CD4-positive, alpha-beta T cell treated with Interferon alpha-2 for 1 hour (primary cell): ENCODE measurements around the gene MAD1L1.

Experiments used
- DNase-seq, 2 donors: peaks; one replicate each; pipeline ENCODE4 v3.0.0-alpha.2; 2020 to 2022

The MAD1L1 gene

DNA sequence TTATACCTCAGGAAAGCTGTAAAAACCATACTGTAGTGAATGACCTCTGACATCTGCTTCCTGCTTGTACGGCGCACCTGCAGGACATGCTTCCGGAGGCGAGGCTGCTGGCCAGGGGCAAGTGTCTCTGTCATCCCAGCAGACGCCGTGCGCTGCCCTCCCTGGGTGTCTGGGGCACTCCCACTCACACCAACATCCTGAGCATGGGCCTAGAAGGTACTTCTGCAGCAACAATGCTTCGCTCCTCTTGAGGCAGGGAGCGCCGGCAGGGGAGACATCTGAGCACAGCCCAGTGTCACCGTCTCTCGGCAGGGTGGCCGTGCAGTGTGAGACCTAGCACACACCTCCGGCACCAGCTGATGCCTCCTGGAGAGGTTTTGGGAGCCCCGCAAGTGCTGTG, 269.2 kb downstream of the MAD1L1 start:
- no peak for DNase-seq

DNA sequence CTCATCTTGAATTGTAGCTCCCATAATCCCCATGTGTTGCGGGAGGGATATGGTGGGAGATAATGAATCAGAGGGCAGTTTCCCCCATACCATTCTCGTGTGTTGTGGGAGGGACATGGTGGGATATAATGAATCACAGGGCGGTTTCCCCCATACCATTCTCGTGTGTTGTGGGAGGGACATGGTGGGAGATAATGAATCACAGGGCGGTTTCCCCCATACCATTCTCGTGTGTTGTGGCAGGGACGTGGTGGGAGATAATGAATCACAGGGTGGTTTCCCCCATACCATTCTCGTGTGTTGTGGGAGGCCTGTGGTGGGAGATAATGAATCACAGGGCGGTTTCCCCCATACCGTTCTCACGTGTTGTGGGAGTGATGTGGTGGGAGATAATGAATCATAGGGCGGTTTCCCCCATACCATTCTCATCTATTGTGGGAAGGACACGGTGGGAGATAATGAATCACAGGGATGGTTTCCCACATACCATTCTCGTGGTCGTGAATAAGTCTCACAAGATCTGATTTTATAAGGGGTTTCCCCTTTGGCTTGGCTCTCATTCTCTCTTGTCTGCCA, 271.0 kb downstream of the MAD1L1 start:
- peak; percentile 41 to 55 for DNase-seq

DNA sequence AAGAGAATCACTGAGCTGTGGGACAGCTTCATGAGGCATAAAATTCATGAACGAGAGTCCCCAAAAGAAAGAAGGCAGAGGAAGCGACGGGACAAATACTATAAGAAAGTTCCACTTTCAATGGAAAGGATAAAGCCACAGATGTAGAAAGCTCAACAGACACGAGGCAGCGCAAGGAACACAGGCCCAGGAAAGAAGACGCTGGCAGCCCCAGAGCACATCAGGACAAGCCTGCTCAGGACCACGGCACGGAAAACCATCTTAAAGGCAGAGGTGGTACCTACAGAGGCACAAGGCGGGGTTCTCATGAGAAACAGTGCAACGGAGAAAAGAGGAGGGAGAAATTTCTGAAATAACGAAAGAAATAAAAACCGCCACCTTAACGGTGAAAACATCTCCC, 273.4 kb downstream of the MAD1L1 start:
- DNase-seq, result no peak

DNA sequence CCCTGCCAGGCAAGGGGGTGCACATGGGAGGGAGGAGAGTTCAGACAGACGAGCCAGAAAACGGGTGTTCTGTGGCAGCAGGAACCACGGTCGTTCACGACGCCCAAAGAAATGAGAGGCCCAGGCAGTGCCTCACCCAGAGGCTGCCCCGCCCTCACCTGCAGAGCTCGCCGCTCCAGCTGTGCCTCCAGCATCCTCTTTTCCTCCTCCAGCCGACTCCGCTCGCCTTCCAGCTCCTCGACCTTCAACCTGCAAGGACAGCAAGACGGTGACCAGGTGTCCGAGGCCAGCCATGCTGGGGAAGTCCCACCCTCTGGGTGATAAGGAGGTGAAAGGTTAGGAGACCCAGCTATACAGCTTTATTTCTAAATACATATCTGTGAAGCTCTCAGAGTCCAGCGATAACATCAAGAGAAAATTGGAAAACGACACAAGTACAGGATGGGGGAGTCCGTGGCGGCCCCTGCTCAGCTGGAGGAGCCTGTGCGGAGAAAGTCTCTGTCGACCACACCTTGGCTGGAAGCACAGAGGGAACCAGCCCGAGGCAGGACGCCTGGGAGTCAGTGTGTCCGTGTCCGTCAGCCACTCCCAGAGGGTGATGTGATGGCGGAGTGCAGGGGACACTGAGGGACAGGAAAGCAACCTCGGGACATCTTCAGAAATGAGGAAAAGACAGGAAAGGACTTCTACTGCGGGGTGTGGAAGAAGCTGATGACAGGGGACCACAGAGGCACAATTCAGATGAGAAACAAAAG, 275.1 kb downstream of the MAD1L1 start:
- no peak for DNase-seq

DNA sequence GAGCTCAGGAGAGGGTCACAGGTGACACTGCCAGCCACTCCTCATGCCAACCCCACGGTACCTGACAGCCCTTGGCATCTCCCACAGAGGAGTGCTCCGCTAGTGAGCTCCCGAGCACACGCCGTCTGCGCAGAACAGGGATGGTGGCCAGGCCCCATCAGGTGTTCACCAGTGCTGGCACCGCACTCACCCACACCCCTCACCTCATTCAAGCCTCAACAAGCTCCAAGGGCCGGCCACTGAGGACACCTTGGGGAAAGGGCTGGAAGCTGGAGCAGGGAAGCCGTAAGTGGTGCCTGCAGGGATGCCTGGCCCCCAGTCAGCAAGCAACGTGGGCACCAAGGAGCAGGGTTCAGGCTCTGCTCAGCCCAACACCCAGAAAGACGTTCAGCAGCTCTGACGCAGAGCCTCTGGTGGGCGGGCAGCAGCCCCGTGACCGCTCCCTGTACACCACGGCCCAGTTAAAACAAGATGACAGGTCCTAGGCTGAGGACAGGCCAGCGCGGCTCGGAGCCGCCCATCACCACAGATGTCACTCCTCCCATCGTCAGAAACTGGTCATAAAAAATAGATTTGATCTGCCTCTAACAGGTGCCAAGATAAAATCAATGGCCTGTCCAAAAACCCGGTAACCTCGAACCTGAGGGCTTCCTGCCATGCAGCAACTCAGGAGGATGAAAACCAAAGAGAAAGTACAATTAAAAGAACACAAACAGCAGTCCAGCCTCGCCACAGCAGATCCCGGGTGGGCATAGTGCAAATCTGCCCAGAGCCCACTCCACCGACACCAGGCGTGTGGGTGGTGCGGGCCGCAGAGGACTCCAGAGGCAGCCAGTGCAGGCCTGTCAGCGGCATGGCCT, 275.9 kb downstream of the MAD1L1 start:
- DNase-seq, result no peak

DNA sequence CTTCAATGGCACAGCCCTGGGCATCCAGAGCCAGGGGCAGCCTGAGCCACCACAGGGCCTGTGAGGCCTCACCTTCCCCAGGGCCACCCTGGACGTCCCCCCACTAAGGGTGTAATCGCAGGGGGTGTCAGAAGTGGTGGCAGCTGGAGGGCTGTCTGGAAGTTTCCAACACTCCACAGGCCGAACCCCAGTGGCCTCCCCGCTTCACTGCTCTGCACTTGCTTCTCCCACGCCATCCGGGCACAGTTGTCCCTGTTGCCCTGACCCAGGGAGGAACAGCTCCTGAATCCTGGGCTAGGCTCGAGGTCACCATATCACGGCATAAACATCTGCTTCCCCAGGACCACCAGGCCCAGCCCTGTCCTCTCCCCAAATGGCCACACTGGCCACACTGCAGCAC, 276.6 kb downstream of the MAD1L1 start:
- DNase-seq, result no peak

DNA sequence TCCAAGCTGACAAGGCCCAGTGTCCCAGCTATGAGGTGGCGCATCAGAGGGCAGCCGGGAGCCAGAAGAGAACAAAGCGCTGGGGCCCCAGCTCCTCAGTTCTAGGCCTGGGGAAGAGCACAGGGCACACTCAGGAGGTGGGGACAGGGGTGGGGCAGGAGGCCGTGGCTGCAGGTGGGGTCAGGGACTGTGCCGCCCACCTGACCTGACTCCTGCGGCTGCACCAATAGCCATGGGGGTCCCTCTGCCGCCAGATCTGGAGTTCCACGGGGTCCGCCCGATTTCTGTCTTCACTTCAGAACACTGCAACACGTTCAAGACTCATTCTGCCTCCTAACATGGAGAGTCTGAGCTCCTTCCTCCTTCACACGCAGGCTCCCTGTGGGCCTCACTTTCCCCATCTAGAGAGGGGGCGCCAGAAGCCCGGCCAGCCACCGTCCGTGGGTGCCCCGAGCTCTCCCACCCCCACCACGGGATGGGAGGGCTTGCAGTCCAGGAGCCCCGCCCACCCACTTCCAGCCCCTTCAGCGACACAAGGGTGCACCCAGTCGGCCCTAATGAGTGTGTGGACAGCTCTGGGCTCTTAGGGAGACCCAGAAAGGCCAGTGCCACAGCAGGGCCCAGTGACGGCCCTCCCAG, 278.3 kb downstream of the MAD1L1 start:
- no peak for DNase-seq

DNA sequence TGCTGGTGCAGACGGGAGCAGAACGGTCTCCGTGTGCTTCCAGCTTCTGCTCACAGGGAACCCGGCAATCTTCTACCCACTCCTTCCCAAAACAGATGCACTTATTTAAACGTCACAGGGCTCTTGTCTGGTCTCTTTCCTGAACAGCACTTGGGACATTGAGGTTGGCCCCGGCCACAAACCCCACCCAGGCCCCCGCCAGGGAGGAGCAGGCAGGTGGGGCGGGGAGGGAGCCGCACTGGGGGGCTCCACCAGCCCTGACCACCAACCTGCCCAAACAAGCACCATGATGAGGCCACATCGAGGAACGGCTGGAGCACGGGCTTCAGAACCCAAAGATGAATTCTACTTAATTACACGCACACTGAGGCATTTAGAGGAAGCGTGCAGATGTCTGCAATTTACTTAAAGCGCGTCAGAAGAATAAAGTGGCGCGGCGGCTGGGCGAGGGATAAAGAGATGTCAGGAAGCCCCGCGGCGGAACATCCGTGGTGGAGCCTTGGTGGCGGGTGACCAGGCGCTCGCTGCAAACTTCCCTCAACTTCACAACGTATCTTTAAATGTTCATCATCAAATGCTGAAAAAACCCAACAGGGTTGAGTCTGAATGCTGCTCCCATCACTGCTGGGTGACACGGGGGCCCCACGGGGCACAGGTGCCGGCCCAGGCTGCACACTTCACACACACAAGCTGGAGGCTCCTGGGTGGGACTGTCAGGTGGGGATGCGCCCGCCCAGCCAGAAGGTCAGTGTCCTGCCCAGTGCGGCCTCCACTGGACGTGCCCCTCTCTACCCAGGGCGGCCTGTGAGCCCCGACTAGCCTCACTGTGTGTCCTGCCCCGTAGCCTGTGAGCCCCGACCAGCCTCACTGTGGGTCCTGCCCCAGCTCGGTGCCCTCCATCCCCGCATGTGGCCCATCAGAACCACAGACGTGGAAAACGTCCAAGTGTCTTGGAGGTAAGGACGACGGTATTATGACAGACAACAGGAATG, 279.2 kb downstream of the MAD1L1 start:
- DNase-seq, result no peak

DNA sequence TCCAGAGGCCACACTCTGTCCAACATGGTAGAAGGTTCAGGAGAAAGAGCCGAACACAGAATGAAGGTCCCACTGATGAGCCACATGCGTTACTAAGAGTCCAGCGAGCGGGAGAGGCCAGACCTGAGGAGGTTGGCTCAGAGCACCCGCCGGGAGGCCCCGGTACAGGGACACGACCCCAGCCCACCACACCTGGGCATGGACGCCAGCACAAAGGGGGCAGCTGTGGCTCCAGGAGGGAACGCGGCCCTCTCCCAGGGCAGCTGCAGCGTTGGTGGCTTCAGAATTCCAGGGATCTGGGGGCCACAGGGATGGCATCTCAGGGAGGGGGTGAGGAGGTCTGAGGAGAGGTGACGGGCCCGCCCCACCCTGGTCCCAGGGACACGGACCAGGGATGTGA, 280.0 kb downstream of the MAD1L1 start:
- DNase-seq, result no peak

DNA sequence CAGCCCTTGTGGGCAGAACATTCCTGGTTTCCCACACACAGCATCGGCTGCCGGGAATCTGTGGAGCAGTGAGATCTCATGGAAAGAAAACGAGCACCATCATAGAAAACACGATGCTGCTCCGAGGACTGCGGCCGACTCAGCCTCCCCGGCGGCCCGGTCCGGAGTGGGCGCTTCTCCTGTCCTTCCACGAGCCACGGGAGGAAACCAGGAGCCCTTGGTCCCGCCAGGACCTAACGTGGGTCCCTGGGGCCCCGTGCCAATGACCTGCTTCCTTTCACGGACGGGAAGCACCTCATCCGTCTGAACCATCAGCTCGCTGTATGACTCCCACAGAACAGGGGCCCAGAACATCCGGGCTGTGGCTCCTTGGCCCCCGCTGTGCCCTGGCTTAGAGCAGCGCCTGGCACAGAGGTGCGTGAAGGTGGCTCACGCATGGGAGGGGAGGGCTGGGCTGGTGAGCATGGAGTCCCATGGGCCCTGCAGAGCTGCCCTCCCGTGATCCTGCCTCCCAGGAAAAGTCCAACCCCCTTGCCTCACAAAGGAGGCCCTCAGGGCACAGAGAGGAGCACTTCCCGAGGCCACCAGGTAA, 280.5 kb downstream of the MAD1L1 start:
- no peak for DNase-seq

DNA sequence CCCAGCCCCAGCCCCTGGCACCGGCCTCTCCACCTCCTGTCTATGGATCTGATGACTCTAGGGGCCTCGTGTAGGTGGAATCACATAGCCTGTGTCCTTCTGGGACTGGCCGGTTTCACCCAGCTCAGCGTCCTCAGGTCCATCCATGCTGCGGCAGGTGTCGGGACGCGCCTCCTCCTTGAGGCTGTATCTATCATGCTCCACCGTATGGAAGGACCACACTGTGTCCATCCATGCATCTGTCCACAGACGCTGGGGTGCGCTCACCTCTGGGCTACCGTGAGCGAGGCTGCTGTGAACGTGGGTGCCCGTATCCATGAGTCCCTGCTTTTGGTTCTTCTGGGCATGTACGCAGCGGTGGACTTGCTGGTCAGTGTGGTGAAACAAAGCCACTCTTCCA, 281.1 kb downstream of the MAD1L1 start:
- DNase-seq, result no peak

DNA sequence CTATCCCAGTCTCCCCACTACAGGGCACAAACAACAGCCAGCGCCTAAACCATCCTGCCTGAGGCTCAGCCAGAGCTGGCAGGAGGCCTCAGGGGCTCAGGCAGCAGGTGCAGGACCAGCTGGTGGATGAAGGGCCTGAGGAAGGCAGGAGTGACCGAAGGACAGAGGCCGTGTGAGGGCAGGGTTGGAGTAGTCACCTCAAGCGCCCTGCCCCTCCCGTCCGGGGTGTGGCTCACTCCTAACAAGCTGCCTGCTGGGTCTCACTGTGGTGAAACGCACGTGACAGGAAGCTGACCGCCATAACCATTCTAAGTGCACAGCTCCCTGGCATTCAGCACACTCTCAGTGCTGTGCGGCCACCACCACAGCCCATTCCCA, 281.6 kb downstream of the MAD1L1 start:
- peak; percentile 48 to 49 for DNase-seq

DNA sequence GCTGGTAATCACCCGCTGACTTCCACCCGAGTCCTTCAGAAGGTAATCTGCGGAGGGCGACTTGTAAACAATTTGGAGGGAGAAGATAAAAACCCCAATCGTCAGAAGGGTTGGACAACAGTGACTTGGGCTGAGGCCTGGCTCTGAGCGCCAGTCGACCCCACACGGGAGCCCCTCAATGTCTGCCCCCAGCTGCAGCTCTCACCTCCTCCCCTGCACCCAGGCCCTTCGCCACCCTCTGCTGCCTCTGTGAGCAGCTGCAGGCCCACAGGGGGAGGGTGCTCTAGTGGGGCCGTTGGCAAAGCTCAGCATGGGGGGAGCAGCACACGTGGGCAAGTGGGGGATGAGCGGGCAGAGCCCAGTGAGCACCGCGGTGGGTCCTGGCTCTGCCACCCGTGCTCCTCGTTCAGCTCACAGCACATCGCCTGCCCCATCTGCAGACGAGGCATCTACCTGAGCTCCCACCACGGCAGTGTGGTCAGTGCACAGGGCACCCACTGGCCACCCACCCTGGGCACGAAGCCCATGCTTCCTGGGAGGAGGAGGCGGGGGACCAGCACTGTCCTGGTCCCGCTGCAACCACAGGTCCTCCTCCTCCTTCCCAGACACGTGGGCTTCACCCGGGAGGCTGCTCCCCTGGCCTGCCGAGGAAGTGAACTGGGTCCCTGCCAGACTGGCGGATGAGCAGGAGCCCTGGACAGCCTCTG, 282.1 kb downstream of the MAD1L1 start:
- no peak for DNase-seq

DNA sequence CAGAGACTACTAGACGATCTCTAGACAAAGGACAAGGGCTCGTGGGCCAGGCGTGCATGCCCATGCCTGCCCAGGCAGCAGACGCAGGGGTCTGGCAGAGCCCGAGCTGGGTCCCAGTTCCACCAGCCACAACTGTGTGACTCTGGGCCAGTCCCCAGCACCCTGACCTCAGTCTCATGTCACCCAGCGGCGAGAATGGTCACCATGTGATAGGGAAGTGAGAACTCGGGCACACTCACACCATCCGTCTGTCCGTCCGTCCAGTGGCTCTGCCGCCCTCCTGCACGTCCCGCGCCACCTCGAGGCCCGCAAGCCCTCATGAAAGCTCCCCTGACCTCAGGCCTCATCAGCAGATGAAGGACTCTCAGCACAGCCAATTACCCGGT, 282.7 kb downstream of the MAD1L1 start:
- DNase-seq, result no peak

DNA sequence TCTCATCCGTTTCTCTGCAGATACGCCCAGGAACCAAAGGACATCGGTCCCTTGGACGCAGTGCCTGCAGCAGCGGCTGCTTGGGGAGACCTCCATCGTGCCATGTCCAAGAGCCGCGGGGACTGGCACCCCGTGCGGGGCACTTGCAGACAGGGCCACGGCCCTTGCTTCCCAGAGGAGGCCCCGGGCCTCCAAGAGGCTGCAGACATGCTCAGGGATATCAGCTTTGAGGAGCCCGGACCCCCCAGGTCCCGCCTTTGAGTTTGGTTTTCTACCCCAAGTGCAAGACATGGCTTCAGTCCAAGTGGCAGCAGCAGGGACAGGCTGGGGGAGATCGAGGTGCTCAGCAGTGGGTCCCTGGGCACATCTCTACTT, 283.1 kb downstream of the MAD1L1 start:
- no peak for DNase-seq

DNA sequence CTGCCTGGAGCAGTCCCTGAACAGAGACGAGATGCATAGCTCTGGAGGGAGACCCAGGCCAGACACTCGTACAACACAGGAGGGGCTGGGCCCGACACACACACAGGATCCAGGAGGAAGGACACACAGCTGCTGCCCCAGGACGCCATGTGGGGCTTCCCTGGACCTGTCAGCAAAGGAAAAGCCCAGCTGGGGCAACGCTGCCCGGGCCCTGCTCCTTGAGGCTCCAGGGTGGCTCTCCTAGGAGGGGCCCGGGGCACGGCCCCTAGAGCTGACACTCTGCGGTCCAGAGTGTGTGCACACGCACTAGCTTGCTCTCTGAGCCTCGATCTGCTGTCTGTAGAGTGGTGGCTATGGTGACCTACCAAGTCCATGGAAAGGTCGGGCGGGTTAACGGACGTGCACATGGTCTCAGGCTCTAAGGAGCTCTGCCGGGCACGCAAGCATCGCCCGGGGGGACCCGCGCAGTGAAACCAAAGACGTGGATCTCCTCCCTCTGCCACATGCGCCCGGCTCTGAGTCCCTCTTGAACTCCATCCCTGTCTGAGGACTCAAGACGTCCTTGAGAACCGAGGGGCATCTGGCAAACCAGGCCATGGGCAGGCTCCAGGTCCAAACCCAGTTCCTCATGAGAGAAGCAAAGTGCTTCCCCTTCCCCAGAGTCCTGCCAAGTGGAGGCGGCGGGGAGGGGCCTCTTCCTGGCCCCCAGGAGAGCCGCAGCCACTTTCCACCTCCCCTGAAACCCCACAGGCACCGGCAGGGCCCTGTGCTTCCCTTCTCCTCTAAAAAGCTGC, 283.7 kb downstream of the MAD1L1 start:
- DNase-seq, result no peak

DNA sequence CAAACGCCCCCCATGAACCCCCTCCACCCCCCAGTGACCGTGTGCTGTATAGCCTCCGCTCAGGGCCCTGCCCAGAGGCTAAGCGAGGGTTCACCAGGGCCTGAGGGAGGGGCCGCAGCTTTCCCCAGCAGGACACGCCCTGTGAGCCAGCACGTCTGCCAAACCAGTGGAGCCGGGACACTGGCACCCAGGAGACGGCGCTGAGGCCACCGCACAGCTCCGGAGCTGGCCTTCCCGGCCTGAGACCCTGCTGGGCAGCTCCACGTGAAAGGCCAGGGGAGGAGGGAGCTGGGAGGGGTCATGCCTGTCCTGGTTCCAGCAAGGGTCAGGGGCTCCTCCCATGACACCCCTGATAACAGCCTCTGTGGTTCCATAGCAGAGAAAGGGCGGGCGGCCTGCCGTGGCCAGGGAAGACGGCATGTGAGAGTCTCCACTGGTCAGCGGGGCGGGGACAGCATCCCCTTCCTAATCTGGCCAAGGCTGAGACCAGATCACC, 284.4 kb downstream of the MAD1L1 start:
- DNase-seq, result no peak

DNA sequence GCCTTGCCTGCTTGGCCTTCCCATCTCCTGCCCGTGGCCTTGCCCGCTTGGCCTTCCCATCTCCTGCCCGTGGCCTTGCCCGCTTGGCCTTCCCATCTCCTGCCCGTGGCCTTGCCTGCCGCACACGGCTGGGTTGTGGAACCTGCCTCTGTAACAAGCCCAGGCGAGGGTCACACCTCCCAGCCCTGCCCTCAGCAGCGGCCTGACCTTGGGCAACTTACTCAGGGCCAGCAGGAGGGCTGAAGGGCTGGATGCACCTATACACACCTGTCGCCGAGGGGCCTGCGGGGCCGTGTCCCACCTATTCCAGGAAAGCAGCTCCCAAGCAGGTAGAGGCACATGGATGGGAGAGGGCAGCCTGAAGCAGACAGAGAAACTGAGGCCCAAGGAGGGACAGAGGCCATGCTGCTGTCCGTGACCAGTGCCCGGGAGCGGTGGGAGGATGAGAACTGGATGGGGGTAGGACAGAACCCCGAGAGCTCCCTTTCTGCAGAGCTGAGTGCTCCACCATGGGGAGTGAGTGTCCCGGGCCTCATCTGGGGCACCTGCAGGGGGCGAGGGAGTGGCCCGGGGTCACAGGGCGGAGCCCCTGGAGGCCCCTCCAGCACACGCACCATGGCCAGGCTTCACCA, 285.0 kb downstream of the MAD1L1 start:
- DNase-seq, result no peak

DNA sequence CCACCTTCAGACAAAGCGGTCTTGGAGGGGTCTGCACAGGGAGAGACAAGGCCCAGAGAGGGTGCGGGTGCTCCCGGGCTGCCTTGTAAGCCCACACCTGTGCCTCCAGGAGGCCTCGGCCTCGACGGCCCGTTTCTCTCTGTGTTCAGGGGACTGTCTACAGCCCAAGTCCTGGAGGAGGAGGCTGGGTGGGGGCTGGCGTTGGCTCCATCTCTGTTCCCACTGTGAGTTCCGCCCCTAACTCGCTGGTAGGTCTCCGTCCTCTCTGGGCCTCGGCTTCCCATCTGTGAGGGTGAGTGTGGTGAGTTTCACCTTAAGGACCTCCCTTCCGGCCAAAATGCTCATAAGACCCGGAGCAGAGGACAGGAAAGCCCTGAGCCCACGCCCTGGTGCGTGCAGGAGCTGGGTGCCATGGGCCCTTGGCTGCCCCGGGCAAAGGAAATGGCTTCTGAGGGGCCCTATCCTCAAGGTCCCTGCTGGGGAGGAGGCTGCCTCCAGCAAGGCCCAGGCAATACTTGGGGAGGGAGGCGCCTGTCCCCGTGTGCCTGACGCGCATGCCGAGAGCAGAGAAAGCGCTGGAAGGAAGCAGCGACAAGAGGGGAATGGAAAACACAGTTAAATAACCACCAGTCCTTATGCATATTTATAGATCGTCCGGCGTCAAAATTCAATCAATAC, 285.8 kb downstream of the MAD1L1 start:
- DNase-seq, result no peak
